Panc1 (cell line): ENCODE measurements around the gene GSC. TPM values are rescaled to one million over a fixed set of nuclear protein-coding genes. Genes with fewer than 3 reads are reported as not detected.
"Not testable (repeated sequence)": the region's sequence is repeated elsewhere in the genome, so short reads cannot be mapped to it uniquely, and the experiment has no call there.

Source experiments
- ATAC-seq: fragments of 200-7000 bp; cut with Tn5 transposase; 2 replicates; pipeline ENCODE4 v1.9.1; 2020; ENCODE audit warnings: mild to moderate bottlenecking, moderate library complexity
- BruUV-seq: library from RNA; stranded (reverse); fragments of 400-500 nt; replicated peaks from 2 replicates; lab custom pipeline; 2021; lab: Mats Ljungman, UMichigan
- CTCF ChIA-PET: fragments of 300-600 bp; sonication (Branson Sonifier 250); formaldehyde crosslinking; loops from one replicate; lab custom pipeline; 2022; ENCODE audit warnings: antibody characterized with exemption; lab: Charles Lee
- POLR2A ChIA-PET: fragments of 300-600 bp; sonication (Branson Sonifier 250); formaldehyde crosslinking; loops from one replicate; lab custom pipeline; 2022; ENCODE audit warnings: antibody characterized with exemption; lab: Charles Lee
- DNase-seq: peaks from one replicate; pipeline ENCODE4 v3.0.0-alpha.2; 2010; ENCODE audit warnings: low read depth, low spot score
- H3K27ac ChIP-seq: 2 replicates; pipeline ENCODE4 v1.5.1; 2011; ENCODE audit warnings: mild to moderate bottlenecking, low read length, inconsistent platforms
- H3K27me3 ChIP-seq: fragments of 200-500 bp; sonication (Bioruptor generic); 2 replicates; pipeline ENCODE4 v1.6.0; 2014; ENCODE audit warnings: low read length, inconsistent platforms; ENCODE audit not compliant: control insufficient read depth, insufficient read depth
- H3K36me3 ChIP-seq: fragments of 200-500 bp; sonication (Bioruptor generic); 2 replicates; pipeline ENCODE4 v1.5.1; 2014; ENCODE audit warnings: inconsistent platforms, mild to moderate bottlenecking, low read length, moderate library complexity; ENCODE audit not compliant: control insufficient read depth, insufficient read depth
- H3K4me1 ChIP-seq: 2 replicates; pipeline ENCODE4 v1.5.1; 2011; ENCODE audit warnings: inconsistent platforms, mild to moderate bottlenecking, low read length, moderate library complexity; ENCODE audit not compliant: control insufficient read depth, insufficient read depth
- H3K4me3 ChIP-seq, 2 experiments: 2 replicates each; pipeline ENCODE4 v1.5.1; 2011 to 2012; ENCODE audit warnings: low read depth in 2 of 2, low read length in 2 of 2, mild to moderate bottlenecking in 2 of 2, inconsistent platforms in 1 of 2, moderate library complexity in 1 of 2
- H3K9me3 ChIP-seq: fragments of 200-500 bp; sonication (Bioruptor generic); 2 replicates; pipeline ENCODE4 v1.5.1; 2014; ENCODE audit warnings: low read depth, mild to moderate bottlenecking, inconsistent platforms, low read length, moderate library complexity; ENCODE audit not compliant: control insufficient read depth, insufficient read depth
- POLR2AphosphoS5 ChIP-seq: IDR thresholded peaks from 2 replicates; pipeline ENCODE4 v1.6.1; 2012; ENCODE audit warnings: mild to moderate bottlenecking, low read depth, low read length, moderate library complexity
- SIN3A ChIP-seq: IDR thresholded peaks from 2 replicates; pipeline ENCODE4 v1.6.1; 2012; ENCODE audit warnings: low read depth, mild to moderate bottlenecking, low read length, moderate library complexity, borderline replicate concordance; ENCODE audit not compliant: insufficient read depth
- TCF7L2 ChIP-seq: IDR thresholded peaks from 2 replicates; pipeline ENCODE4 v1.6.1; 2011; ENCODE audit warnings: mild to moderate bottlenecking, low read depth, low read length, inconsistent platforms
- in situ Hi-C: cut with HindIII; loops from 2 replicates; pipeline ENCODE4 v1.10.0; 2016; ENCODE audit warnings: low sequenced_read_pairs, low pct_unique_long_range_greater_than_20kb
- intact Hi-C: fragments of 100-400 bp; cut with micrococcal nuclease; formaldehyde crosslinking; loops from one replicate; pipeline ENCODE4 v1.10.0; 2022; ENCODE audit not compliant: unreplicated experiment
- total RNA-seq: library from RNA; stranded (reverse); gene quantifications from one replicate; pipeline ENCODE4 v1.2.1, GENCODE V29; 2021; ENCODE audit not compliant: unreplicated experiment
- TF ChIP-seq, protein P1 (sequence below): fragments of 450-650 bp; IDR thresholded peaks from 2 replicates; pipeline ENCODE4 v1.5.1; 2017; ENCODE audit warnings: mild to moderate bottlenecking
- TF ChIP-seq, protein P2 (sequence below), 2 experiments: IDR thresholded peaks; 2 replicates each; pipeline ENCODE4 v1.6.1; 2011 to 2012; ENCODE audit warnings: low read depth in 2 of 2, control low read depth in 1 of 2, low read length in 1 of 2, mild to moderate bottlenecking in 1 of 2, moderate library complexity in 1 of 2; ENCODE audit not compliant: insufficient read depth in 1 of 2

GSC gene
- total RNA-seq, 1 experiment from 2014 or later, result not detected

DNA sequence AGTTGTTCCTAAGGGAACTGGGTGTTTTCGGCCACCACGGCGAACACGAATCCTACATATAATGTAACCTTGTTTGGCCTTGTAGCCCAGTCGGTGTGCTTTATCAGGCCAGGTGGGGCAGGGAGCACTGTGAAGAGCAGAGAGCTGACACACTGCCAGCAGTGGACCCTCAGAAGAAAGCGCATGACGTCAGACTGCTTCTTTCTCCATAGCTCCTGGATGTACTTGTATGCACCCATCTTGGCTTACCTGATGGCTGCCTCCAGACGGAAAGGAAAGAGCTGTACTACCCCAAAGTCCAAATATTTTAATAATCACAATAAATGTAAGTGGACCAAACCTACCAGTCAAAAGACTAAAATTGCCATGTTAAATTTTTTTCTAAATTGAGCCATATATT, 31.3 kb upstream of the GSC start:
- ChIA-PET POLR2A (no interaction called here), CTCF (no interaction called here)
- BruUV-seq, result no TSS peak
- Histone ChIP-seq H3K27ac (no peak overlapping the region), H3K4me3 (no peak overlapping the region), H3K9me3 (no peaks in the 10 kb centered on the region), H3K36me3 (no peaks in the 10 kb centered on the region), H3K27me3 (no peaks in the 10 kb centered on the region), H3K4me1 (no peaks in the 10 kb centered on the region)
- intact Hi-C loops, result no loop called here
- TF ChIP-seq, protein P1, sequence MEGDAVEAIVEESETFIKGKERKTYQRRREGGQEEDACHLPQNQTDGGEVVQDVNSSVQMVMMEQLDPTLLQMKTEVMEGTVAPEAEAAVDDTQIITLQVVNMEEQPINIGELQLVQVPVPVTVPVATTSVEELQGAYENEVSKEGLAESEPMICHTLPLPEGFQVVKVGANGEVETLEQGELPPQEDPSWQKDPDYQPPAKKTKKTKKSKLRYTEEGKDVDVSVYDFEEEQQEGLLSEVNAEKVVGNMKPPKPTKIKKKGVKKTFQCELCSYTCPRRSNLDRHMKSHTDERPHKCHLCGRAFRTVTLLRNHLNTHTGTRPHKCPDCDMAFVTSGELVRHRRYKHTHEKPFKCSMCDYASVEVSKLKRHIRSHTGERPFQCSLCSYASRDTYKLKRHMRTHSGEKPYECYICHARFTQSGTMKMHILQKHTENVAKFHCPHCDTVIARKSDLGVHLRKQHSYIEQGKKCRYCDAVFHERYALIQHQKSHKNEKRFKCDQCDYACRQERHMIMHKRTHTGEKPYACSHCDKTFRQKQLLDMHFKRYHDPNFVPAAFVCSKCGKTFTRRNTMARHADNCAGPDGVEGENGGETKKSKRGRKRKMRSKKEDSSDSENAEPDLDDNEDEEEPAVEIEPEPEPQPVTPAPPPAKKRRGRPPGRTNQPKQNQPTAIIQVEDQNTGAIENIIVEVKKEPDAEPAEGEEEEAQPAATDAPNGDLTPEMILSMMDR, result no peak
- in situ Hi-C loops, result no loop called here
- DNase-seq, result no peak
- no peak for ATAC-seq

DNA sequence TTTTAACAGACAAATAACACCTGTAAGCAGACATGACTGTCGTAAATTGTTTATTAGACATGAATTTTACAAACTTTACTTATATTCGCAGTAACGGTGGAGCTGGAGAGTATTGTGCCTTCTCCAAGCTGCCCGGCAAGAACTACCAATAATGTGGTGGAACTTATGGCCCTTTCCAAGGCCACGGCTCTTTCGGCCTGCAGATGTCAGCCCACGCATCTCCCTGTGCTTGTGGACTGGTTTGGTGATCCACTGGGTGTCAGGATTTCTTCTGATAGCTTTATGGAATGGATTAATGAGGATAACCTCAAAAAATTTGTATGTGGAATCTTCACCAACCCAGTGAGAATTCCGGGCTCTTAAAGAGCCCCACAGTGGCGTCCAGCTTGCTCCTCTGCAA, 30.9 kb upstream of the GSC start:
- H3K9me3 ChIP-seq, H3K4me1 ChIP-seq, in situ Hi-C loops, ATAC-seq, CTCF ChIA-PET, BruUV-seq, DNase-seq, H3K36me3 ChIP-seq, H3K27me3 ChIP-seq, POLR2A ChIA-PET, intact Hi-C loops, H3K27ac ChIP-seq, H3K4me3 ChIP-seq: not testable (repeated sequence)

DNA sequence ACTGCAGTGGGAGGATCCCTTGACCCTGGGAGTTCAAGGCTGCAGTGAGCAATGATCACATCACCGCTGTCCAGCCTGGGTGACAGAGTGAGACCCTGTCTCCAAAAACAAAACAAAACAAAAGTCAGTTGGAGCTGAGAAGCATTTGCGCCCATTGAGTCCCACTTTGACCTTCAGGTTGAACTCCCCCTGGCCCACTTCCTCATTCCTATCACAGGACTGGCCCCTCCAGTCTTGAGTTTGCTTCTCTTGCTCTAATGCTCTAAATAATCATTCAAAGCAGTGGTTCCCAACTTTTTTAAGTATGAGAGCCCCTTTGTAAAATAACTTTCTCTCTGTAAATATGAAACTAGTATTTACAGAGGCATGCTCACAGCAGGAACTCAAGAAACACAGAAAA, 28.0 kb upstream of the GSC start:
- no peaks in the 10 kb centered on the region for H3K27me3 ChIP-seq
- H3K27ac ChIP-seq, result no peak overlapping the region
- ChIA-PET CTCF (no interaction called here), POLR2A (no interaction called here)
- H3K4me1 ChIP-seq, result no peaks in the 10 kb centered on the region
- intact Hi-C loops, result no loop called here
- H3K4me3 ChIP-seq, result no peak overlapping the region
- no TSS peak for BruUV-seq
- in situ Hi-C loops, result no loop called here
- no peak for TF ChIP-seq POLR2AphosphoS5
- TF ChIP-seq, protein P1, result no peak
- no peak for TF ChIP-seq SIN3A
- TF ChIP-seq, protein P2, sequence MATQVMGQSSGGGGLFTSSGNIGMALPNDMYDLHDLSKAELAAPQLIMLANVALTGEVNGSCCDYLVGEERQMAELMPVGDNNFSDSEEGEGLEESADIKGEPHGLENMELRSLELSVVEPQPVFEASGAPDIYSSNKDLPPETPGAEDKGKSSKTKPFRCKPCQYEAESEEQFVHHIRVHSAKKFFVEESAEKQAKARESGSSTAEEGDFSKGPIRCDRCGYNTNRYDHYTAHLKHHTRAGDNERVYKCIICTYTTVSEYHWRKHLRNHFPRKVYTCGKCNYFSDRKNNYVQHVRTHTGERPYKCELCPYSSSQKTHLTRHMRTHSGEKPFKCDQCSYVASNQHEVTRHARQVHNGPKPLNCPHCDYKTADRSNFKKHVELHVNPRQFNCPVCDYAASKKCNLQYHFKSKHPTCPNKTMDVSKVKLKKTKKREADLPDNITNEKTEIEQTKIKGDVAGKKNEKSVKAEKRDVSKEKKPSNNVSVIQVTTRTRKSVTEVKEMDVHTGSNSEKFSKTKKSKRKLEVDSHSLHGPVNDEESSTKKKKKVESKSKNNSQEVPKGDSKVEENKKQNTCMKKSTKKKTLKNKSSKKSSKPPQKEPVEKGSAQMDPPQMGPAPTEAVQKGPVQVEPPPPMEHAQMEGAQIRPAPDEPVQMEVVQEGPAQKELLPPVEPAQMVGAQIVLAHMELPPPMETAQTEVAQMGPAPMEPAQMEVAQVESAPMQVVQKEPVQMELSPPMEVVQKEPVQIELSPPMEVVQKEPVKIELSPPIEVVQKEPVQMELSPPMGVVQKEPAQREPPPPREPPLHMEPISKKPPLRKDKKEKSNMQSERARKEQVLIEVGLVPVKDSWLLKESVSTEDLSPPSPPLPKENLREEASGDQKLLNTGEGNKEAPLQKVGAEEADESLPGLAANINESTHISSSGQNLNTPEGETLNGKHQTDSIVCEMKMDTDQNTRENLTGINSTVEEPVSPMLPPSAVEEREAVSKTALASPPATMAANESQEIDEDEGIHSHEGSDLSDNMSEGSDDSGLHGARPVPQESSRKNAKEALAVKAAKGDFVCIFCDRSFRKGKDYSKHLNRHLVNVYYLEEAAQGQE (IDR thresholded peaks at IDR 0.05; ENCODE audit: insufficient read depth in 1 of 2, low read depth in 2 of 2, low read length in 1 of 2), result no peak
- TF ChIP-seq TCF7L2, result no peak
- no peak for DNase-seq
- H3K9me3 ChIP-seq, result no peaks in the 10 kb centered on the region
- ATAC-seq, result no peak
- no peaks in the 10 kb centered on the region for H3K36me3 ChIP-seq
